BE2C (cell line): ENCODE results near the gene ANKRD35.

Experiments used
- DNase-seq: peaks from one replicate; pipeline ENCODE4 v3.0.0-alpha.2; 2020
- H3K27me3 ChIP-seq: fragments of 250-450 bp; sonication (Bioruptor Pico); 2 replicates; pipeline ENCODE4 v1.5.1; 2020; ENCODE audit warnings: mild to moderate bottlenecking
- H3K36me3 ChIP-seq: fragments of 250-450 bp; sonication (Bioruptor Pico); 2 replicates; pipeline ENCODE4 v1.5.1; 2020; ENCODE audit warnings: mild to moderate bottlenecking
- H3K4me1 ChIP-seq: fragments of 250-450 bp; sonication (Bioruptor Pico); 2 replicates; pipeline ENCODE4 v1.5.1; 2020
- H3K4me3 ChIP-seq: 2 replicates; pipeline ENCODE4 v1.5.1; 2011; ENCODE audit warnings: low read depth, low read length
- H3K9me3 ChIP-seq: fragments of 250-450 bp; sonication (Bioruptor Pico); 2 replicates; pipeline ENCODE4 v1.5.1; 2020
- TF ChIP-seq, protein P1 (sequence below): IDR thresholded peaks from 2 replicates; pipeline ENCODE4 v1.5.1; 2012; ENCODE audit warnings: mild to moderate bottlenecking, low read depth, low read length

Gene ANKRD35

DNA sequence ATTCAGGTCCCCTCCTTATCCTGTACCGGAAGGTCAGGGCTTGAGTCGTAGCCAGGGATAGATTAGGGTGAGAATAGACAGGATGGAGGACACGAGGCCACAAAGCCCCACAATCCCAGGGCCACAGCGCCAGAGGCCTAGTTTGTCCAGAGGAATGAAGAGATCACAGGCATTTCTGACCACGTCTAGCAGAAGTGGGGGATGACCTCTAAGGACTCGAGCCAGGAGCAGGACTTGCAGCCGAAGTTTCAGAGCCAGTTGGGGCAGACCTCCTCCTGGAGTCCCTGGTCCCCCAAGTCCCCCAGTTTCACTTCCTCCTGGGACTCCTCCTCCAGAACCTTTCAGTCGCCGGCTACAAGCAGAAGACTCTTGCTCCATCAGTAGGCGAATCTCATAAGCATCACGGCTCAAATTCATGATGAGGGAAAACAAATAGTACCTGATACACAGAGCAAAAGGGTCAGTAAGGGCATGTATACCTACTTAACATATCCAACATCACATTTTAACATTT is 26.5 kb upstream of the ANKRD35 start:
- TF ChIP-seq, protein P1, sequence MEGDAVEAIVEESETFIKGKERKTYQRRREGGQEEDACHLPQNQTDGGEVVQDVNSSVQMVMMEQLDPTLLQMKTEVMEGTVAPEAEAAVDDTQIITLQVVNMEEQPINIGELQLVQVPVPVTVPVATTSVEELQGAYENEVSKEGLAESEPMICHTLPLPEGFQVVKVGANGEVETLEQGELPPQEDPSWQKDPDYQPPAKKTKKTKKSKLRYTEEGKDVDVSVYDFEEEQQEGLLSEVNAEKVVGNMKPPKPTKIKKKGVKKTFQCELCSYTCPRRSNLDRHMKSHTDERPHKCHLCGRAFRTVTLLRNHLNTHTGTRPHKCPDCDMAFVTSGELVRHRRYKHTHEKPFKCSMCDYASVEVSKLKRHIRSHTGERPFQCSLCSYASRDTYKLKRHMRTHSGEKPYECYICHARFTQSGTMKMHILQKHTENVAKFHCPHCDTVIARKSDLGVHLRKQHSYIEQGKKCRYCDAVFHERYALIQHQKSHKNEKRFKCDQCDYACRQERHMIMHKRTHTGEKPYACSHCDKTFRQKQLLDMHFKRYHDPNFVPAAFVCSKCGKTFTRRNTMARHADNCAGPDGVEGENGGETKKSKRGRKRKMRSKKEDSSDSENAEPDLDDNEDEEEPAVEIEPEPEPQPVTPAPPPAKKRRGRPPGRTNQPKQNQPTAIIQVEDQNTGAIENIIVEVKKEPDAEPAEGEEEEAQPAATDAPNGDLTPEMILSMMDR: no peak
- H3K9me3 ChIP-seq: no peaks in the 10 kb centered on the region
- H3K4me1 ChIP-seq: no peaks in the 10 kb centered on the region
- H3K36me3 ChIP-seq: no peaks in the 10 kb centered on the region; the same call in 1 of the 2 replicates
- no peaks in the 10 kb centered on the region for H3K27me3 ChIP-seq
- no peak overlapping the region for H3K4me3 ChIP-seq
- DNase-seq: no peak

DNA sequence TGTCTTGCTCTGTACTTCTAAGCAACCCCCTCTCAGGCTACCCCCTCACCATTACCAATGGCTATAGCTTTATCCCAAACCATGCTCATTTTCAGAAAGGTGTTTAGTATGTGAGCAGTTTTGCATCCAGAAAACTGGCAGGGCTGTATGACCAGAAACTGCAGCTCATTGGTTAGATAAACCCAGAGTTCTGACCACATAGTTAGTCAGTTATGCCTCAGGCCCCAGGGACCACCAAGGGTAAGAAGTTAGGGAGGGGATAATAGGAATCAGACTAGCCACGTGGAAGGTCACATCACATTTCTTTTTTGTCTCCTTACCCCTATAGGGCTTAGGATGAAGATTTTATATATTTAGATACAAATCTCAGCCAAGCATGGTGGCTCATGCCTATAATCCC is 23.0 kb upstream of the ANKRD35 start:
- TF ChIP-seq, protein P1: no peak

DNA sequence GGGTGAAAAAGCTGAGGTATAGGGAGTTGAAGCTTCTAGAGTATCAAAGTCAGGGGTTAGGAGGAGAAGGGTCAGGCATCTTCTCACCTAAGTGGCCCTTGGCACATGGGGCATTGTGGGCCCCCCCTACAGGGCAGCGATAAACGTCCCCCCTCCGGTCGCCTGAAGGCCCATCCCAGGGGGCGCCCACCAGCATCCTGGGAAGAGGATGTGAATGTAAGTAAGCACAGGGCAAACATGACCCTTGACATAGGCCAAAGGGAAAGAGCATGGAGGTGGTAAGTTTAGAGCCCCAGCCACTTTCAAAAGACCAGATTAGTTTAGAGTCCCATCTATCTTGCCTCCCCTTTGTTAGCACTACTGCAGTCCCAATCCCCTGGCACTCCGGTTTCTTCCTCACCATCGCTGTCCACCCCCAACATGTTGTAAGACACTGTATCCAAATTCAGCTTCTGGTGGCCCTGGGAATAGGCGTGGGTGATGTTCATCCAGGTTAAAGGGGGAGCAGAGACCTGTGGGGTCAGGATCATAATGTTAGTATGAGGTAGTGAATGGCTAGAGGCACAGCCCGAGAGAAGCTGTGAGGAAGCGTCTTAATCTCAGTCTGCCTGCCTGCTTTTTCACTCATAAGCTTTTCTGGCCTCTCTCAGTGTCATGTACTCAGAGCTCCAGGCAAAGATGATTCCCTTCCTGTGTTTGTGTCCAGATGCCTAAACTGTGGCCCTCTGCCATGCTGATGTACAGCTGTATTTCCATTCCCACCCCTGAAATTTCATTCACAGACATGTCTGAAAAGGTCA is 21.5 kb upstream of the ANKRD35 start:
- Histone ChIP-seq H3K27me3 (no peaks in the 10 kb centered on the region), H3K9me3 (no peaks in the 10 kb centered on the region), H3K4me1 (no peaks in the 10 kb centered on the region), H3K36me3 (no peaks in the 10 kb centered on the region), H3K4me3 (no peak overlapping the region)
- no peak for DNase-seq
- TF ChIP-seq, protein P1: no peak

More for the DNA sequence above, 23.0 kb upstream of the ANKRD35 start:
- H3K4me3 ChIP-seq: no peak overlapping the region
- H3K27me3 ChIP-seq: no peaks in the 10 kb centered on the region
- no peaks in the 10 kb centered on the region for H3K9me3 ChIP-seq
- no peaks in the 10 kb centered on the region for H3K4me1 ChIP-seq
- no peaks in the 10 kb centered on the region; the same call in 1 of the 2 replicates for H3K36me3 ChIP-seq
- no peak for DNase-seq

DNA sequence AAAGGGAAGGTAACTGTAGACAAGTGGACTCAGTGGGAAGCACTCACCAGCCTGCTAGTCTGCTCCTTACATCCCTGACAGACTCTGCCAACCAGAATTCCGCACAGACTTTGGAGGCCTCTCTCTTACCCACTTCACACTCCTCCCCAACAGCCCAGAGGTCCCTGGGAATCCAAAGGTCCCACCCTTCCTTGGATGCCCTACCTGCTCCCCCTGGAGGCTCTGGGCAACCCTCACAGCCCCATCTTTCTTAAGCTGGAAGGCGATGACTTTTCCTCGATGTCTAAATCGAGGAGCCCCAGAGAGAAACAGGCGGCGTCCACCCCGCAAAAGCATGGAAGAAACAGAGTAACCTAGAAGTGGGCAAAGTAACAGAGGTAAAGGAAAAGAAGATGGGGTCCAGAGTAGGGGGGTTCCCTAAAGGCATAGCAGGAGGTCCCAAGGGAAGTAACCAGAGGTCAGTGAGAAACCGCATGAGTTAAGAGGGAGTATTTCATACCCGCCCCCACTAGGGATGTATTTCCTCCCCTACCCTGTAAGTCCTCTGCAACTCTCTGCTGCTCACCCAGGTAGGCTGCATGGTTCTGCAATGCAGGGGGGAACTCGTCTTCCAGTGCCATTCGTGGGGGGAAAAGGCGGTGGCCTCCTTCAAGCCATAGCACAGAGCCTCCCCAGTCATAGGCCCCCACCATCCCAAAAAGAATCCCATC is 15.8 kb upstream of the ANKRD35 start:
- no peaks in the 10 kb centered on the region for H3K36me3 ChIP-seq
- no peaks in the 10 kb centered on the region for H3K27me3 ChIP-seq
- TF ChIP-seq, protein P1: no peak
- DNase-seq: no peak
- no peak overlapping the region for H3K4me3 ChIP-seq
- H3K4me1 ChIP-seq: no peaks in the 10 kb centered on the region
- no peaks in the 10 kb centered on the region for H3K9me3 ChIP-seq

DNA sequence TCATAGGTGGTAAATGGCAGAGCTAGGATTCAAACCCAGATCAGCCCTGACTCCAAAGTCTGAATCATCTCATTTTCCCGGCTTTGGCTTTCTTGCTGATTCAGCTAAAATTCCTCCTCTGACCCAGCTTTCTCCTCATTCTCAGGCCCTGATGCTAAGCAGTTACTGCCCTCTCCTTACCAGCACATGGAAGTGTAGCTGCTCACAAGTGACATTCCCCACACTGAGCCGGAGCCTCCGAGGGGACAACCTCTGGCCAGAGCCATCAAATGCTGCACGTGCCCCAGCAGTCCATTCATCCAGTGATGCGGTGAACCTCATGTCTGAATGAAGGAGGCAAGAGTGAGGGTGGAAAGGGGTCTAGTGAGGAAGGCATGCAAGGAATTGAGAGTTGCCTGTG is 13.1 kb upstream of the ANKRD35 start:
- Histone ChIP-seq H3K9me3 (no peaks in the 10 kb centered on the region), H3K36me3 (no peaks in the 10 kb centered on the region), H3K4me3 (no peak overlapping the region), H3K27me3 (no peaks in the 10 kb centered on the region), H3K4me1 (no peaks in the 10 kb centered on the region)
- TF ChIP-seq, protein P1: no peak
- no peak for DNase-seq

DNA sequence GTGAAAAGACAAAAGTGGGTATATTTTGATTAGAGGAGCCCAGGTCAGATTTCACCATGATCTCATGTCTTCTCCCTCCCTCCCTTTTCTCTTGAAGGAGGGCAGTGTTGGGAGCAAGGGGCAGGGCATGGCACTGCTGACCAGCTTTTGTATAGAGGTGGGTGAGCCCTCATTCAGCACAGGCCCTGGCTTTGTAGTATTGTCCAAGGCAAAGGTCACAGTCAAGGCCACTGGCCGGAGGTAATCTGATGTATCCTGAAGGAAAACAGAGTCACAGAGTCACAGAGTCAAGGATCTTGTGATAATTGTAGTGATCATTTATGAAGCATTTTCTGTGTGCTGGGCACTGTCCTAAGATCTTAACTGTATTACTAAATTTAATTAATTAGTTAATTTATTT is 12.3 kb upstream of the ANKRD35 start:
- no peaks in the 10 kb centered on the region for H3K4me1 ChIP-seq
- TF ChIP-seq, protein P1: no peak
- no peaks in the 10 kb centered on the region for H3K9me3 ChIP-seq
- no peak overlapping the region for H3K4me3 ChIP-seq
- H3K27me3 ChIP-seq: no peaks in the 10 kb centered on the region
- no peaks in the 10 kb centered on the region for H3K36me3 ChIP-seq
- no peak for DNase-seq
